Suprapubic skin (tissue), 4 donors: Measurements from ENCODE around the gene RASSF4. TPM values are rescaled to one million over a fixed set of nuclear protein-coding genes. Genes with fewer than 3 reads are reported as not detected.

Experiments
- DNase-seq, 2 donors: peaks; one replicate each; pipeline ENCODE4 v3.0.0-alpha.2; 2019; ENCODE audit warnings: low spot score in 2 of 2
- H3K27ac ChIP-seq: fragments of 200-600 bp; sonication (generic); one replicate; pipeline ENCODE4 v1.5.1; 2019
- H3K27me3 ChIP-seq: fragments of 200-600 bp; sonication (generic); one replicate; pipeline ENCODE4 v1.5.1; 2019
- H3K36me3 ChIP-seq: fragments of 200-600 bp; sonication (generic); one replicate; pipeline ENCODE4 v1.5.1; 2019
- H3K4me1 ChIP-seq: fragments of 200-600 bp; sonication (generic); one replicate; pipeline ENCODE4 v1.5.1; 2019
- H3K4me3 ChIP-seq: fragments of 200-600 bp; sonication (generic); one replicate; pipeline ENCODE4 v1.5.1; 2019; ENCODE audit warnings: mild to moderate bottlenecking
- H3K9me3 ChIP-seq: fragments of 200-600 bp; sonication (generic); one replicate; pipeline ENCODE4 v1.5.1; 2019
- EP300 ChIP-seq: sonication (generic); formaldehyde crosslinking; IDR thresholded peaks from one replicate; pipeline ENCODE4 v1.6.1; 2017; ENCODE audit warnings: antibody characterized with exemption
- POLR2A ChIP-seq, 2 donors: fragments of 450-650 bp; IDR thresholded peaks; one replicate each; pipeline ENCODE4 v1.6.1; 2017; ENCODE audit warnings: antibody characterized with exemption in 2 of 2, mild to moderate bottlenecking in 2 of 2, moderate library complexity in 2 of 2
- POLR2AphosphoS5 ChIP-seq, 3 donors: sonication (generic); formaldehyde crosslinking; IDR thresholded peaks; one replicate each; pipeline ENCODE4 v1.6.1; 2017; ENCODE audit warnings: antibody characterized with exemption in 3 of 3
- WGBS: methylation state at CpG from one replicate; pipeline ENCODE4 v1.1.5; 2018; 5-methylcytosine and 5-hydroxymethylcytosine counted together
- total RNA-seq, 4 donors: library from RNA; depleted of rRNA; stranded (reverse); fragments of >200 nt; gene quantifications; one replicate each; pipeline ENCODE4 v1.1.0, GENCODE V29; 2016
- TF ChIP-seq, protein P1 (sequence below), 2 donors: fragments of 200-600 bp in 1 of 2; fragments of 450-650 bp in 1 of 2; sonication (generic) in 1 of 2; IDR thresholded peaks; one replicate each; pipeline ENCODE4 v1.5.1; 2016 to 2019; ENCODE audit warnings: antibody characterized with exemption in 2 of 2, mild to moderate bottlenecking in 1 of 2, moderate library complexity in 1 of 2

The RASSF4 gene
- total RNA-seq, 4 donors from 2014 or later = 4.4 to 23.3 (median 12.9) TPM

DNA sequence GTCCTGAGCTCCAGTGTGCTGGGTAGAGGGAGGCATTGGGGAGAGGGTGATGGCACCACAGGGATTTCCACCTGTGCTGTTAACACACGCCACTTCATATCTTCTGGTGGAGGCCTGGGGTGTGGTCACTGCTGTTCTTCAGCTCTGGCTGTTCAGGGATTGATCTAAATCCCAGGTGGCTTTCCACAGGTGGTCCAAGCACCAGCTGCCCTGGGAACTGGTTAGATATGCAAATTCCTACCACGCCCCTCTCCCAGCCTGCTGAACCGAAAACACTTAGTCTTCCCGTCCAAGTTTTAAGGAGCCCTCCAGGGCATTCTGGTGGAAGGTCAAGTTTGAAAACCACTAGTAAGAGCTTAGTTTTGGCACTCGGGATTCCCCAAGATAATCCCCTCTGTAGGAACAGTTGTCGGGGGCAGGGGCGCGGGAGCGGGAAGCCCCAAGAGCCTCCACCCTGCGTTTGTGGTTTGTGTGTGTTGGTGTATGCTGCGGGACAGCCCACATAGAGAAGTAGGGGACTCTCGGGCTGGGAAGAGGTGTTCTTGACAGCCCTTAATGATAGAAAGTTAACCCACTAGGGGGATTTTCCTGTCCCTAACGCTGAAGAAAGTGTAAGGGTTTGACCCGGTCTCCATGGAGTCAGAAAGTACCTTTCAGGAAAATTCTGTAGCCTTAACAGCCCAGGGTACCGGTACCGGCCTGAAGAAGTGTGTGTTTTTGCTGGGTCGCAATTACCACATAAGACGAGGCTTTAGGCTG, 13.9 kb downstream of the RASSF4 start:
- Histone ChIP-seq H3K4me3 (no peak overlapping the region), H3K27ac (peak overlapping the region; percentile 57), H3K9me3 (no peaks in the 10 kb centered on the region), H3K4me1 (peaks cover 44% of the 10 kb centered on the region), H3K27me3 (no peaks in the 10 kb centered on the region), H3K36me3 (peaks cover 12% of the 10 kb centered on the region)
- 58% methylated on average over 17 of the region's 18 CpGs for WGBS
- no peak for DNase-seq
- TF ChIP-seq, protein P1, sequence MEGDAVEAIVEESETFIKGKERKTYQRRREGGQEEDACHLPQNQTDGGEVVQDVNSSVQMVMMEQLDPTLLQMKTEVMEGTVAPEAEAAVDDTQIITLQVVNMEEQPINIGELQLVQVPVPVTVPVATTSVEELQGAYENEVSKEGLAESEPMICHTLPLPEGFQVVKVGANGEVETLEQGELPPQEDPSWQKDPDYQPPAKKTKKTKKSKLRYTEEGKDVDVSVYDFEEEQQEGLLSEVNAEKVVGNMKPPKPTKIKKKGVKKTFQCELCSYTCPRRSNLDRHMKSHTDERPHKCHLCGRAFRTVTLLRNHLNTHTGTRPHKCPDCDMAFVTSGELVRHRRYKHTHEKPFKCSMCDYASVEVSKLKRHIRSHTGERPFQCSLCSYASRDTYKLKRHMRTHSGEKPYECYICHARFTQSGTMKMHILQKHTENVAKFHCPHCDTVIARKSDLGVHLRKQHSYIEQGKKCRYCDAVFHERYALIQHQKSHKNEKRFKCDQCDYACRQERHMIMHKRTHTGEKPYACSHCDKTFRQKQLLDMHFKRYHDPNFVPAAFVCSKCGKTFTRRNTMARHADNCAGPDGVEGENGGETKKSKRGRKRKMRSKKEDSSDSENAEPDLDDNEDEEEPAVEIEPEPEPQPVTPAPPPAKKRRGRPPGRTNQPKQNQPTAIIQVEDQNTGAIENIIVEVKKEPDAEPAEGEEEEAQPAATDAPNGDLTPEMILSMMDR (IDR thresholded peaks at IDR 0.05) = no peak
- TF ChIP-seq POLR2A (IDR thresholded peaks at IDR 0.05) (no peak), POLR2AphosphoS5 (IDR thresholded peaks at IDR 0.05) (no peak), EP300 (no peak)

- WGBS = 67% methylated on average over 1 of the region's 7 CpGs
- no peak for DNase-seq
- peaks cover 44% of the 10 kb centered on the region for H3K4me1 ChIP-seq
- no peaks in the 10 kb centered on the region for H3K27me3 ChIP-seq
- H3K36me3 ChIP-seq = peaks cover 12% of the 10 kb centered on the region
- H3K27ac ChIP-seq = peak overlapping the region; percentile 57
- peak overlapping the region; percentile 42 for H3K4me3 ChIP-seq
- no peaks in the 10 kb centered on the region for H3K9me3 ChIP-seq
- TF ChIP-seq, protein P1 (IDR thresholded peaks at IDR 0.05) = no peak
- TF ChIP-seq POLR2AphosphoS5 (IDR thresholded peaks at IDR 0.05) = no peak
- no peak for TF ChIP-seq EP300
- no peak for TF ChIP-seq POLR2A (IDR thresholded peaks at IDR 0.05)
These were observed 14.6 kb downstream of the RASSF4 start for GRCh38 chr10:44974082-44974627.

DNA sequence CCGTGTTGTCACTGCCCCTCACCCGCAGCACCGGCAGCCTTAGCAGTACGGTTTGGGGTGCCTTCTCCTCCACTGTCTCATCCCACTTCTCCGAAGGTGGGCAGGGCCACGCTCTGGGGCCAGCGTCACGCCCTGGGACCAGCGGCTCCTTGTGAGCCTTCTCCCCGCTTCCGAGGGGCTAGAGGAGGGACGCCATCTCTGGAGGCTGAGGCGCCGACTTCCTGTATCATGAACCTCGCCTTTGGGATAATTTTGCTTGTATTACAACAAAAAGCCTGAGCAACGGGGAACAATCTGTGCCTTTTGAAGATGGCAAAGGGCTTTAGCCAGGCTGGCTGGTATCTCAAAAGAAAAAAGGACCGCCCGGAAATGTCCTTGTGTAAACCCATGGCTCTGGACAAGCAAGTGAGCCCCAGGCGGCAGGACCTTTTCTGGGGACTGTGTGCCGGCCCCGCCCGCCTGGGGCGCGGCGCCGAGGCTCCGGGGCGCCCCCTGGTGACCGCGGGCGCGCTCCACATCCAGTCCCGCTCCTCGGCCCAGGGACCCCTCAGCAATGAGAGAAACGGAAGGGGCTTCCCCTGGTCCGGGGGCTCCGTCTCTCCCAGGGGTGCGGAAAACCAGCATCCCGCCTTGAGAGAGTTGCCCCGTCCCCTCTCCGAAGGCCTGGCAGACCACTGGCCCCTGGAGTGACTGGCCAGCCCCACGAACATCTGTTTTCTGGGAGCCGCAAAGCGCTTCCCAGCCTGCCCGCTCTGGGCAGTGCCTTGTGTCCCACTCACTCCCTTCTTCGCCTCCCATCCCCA, 15.2 kb downstream of the RASSF4 start:
- Histone ChIP-seq H3K36me3 (peaks cover 12% of the 10 kb centered on the region), H3K27me3 (no peaks in the 10 kb centered on the region), H3K27ac (peak overlapping the region; percentile 57), H3K4me1 (peaks cover 51% of the 10 kb centered on the region), H3K9me3 (no peaks in the 10 kb centered on the region), H3K4me3 (peak overlapping the region; percentile 42)
- TF ChIP-seq, protein P1 (IDR thresholded peaks at IDR 0.05) = peak; percentile 87 to 98
- TF ChIP-seq POLR2A (IDR thresholded peaks at IDR 0.05) = no peak
- DNase-seq = peak; percentile 78 to 83
- WGBS = 7% methylated on average over 22 of the region's 46 CpGs

DNA sequence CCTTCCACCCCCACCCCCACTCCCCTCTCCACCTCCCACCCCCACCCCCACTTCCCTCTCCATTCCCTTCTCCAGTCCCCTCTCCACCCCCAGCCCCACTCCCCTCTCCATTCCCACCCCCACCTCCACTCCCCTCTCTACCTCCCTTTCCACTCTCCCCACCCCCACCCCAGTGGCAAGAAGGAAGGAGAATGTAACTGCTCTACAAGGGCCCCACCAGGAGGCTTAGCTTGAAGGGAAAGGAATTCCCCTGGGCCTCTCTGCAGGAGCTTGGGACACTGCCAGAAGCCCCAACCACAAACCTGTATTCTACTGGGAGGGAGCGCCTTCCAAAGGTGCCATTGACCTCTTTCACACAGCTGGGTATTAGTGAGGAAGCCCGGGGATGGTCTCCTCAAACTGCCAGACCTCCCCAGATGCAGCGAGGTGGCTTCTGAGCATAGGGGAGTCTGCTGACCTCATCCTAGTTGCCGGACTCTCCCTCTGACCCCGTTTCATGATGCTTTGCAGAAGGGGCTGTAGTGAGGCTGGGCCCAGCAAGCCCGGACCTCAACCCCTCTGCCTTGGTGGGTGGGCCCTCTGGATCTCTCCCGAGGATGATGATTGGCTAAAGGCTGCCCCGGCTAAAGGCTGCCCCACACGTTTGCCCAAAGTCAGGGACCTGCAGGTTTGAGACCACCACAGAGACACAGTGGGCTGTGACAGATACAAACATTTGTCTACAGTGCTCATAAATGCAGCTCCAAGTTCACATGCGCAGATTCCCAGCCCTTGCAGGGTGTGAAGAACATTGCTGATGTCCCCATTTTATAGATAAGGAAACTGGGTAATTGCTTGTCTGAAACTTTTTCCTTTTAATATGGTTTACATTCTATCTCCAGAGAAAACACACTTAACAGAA, 16.1 kb downstream of the RASSF4 start:
- H3K27me3 ChIP-seq = no peaks in the 10 kb centered on the region
- H3K9me3 ChIP-seq = no peaks in the 10 kb centered on the region
- H3K4me3 ChIP-seq = peak overlapping the region; percentile 44
- WGBS = 52% methylated on average over 9 of the region's 10 CpGs
- H3K4me1 ChIP-seq = peaks cover 59% of the 10 kb centered on the region
- peaks cover 10% of the 10 kb centered on the region for H3K36me3 ChIP-seq
- TF ChIP-seq POLR2AphosphoS5 (IDR thresholded peaks at IDR 0.05) (no peak), EP300 (no peak), POLR2A (IDR thresholded peaks at IDR 0.05) (no peak)
- TF ChIP-seq, protein P1 (IDR thresholded peaks at IDR 0.05) = no peak
- H3K27ac ChIP-seq = no peak overlapping the region
- peak; percentile 70 to 73 for DNase-seq
